GM21381 (cell line): ENCODE data around the gene ZPR1.
A peak's percentile ranks its signal among the peaks of the same experiment; 100 is the strongest.
"Not testable (repeated sequence)": the region's sequence is repeated elsewhere in the genome, so short reads cannot be mapped to it uniquely, and the experiment has no call there.

Experiments used
- ATAC-seq: cut with Tn5 transposase; IDR thresholded peaks from one replicate; pipeline ENCODE4 v1.9.1; 2021; ENCODE audit warnings: mild to moderate bottlenecking, moderate library complexity; ENCODE audit not compliant: unreplicated experiment

The ZPR1 gene

GRCh38 chr11:116762132-116762531, 25.7 kb downstream of the ZPR1 start:
- no peak for ATAC-seq

DNA sequence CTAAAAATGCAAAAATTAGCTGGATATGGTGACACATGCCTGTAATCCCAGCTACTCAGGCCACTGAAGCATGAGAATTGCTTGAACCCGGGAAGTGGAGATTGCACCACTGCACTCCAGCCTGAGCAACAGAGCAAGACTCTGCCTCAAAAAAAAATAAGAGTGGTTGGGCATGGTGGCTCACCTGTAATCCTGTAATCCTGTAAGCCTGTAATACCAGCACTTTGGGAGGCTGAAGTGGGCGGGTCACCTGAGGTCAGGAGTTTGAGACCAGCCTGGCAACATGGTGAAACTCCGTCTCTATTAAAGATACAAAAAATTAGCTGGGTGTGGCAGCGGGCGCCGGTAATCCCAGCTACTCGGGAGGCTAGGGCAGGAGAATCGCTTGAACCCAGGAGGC, 31.8 kb downstream of the ZPR1 start:
- not testable (repeated sequence) for ATAC-seq

DNA sequence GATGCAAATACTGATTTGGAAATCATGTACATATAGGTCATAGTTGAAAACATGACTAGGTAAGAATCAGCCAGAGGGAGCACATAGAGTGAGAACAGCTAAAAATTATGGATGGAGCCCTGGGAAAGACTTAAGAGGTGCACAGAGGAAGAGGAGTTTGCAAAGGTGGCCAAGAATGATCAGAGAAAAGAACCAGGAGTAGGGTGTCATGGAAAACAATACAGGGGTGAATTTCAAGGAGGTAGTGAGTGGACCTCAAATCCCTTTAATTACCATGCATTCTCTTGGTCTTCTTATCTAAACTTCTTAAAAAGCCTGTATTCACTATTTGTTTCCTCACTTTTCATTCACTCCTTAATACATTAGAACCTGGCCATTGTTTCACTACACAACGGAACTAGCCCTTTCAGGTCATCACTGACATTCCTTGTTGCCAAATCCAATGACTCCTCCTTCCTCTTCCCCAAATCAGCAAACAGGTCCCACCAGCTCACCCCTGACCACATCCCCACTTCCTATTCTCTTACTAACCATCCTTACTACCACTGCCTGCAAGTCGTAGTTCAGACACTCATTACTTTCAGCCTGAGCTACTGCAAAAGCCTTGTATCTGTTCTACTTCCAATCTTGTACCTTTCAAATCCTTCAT, 37.6 kb downstream of the ZPR1 start:
- ATAC-seq = no peak

DNA sequence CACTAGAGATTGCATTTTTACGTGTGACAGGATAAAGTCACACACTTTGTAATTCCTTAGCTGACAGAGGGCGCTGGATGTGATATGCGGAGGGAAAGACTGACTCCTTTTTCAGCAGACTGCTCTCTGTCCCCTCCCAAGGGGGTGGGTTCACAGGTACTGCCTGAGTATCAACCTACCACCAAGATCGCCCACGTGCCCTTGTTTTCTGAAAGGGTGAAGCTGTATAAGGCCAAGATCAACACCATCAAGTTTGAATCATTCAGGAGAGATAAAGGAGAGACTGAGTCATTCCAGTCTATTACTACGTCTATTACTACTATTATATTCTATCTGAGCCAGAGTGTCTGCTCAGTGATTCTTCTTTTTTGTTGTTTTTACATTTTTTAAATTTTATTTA, 45.7 kb downstream of the ZPR1 start:
- no peak for ATAC-seq

- ATAC-seq = no peak
Measured at GRCh38 chr11:116740741-116741140, 47.1 kb downstream of the ZPR1 start.

- ATAC-seq = no peak
Measured at GRCh38 chr11:116738975-116739374, 48.8 kb downstream of the ZPR1 start.

- no peak for ATAC-seq
Measured at GRCh38 chr11:116736763-116737162, 51.1 kb downstream of the ZPR1 start.

DNA sequence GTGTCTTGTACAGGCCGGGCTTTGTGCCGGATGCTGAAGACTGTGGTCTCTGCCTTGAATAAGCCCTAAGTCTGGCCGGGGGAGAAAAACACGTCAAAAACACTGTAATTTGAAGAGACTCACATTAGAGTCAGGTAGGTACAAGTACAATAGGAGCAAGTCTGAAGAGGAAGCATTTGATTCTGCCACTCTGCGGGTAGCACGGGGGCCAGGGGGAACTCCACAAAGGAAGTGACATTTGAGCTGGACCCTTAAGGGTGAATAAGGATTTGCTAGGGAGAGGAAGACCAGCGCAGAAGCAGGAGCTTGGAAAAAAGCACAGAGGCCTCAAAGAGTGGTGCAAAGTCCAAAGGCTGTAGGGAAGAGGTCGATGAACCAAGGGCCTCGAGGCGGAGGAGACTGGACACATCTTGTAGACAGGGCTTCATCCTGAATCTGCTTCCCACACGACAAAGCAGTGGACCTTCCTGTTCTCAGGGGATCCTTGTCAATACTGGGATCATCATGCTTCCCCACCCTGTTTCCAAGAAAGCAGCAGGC, 53.8 kb downstream of the ZPR1 start:
- no peak for ATAC-seq

- ATAC-seq = peak; percentile 34
Measured at GRCh38 chr11:116733043-116733755, 54.6 kb downstream of the ZPR1 start.

- peak; percentile 85 for ATAC-seq
Measured at GRCh38 chr11:116732271-116733042, 55.4 kb downstream of the ZPR1 start.

GRCh38 chr11:116731821-116732220, 56.0 kb downstream of the ZPR1 start:
- ATAC-seq = no peak

GRCh38 chr11:116731097-116731761, 56.6 kb downstream of the ZPR1 start:
- no peak for ATAC-seq

- ATAC-seq = no peak
Measured at GRCh38 chr11:116730601-116731000, 57.2 kb downstream of the ZPR1 start.

DNA sequence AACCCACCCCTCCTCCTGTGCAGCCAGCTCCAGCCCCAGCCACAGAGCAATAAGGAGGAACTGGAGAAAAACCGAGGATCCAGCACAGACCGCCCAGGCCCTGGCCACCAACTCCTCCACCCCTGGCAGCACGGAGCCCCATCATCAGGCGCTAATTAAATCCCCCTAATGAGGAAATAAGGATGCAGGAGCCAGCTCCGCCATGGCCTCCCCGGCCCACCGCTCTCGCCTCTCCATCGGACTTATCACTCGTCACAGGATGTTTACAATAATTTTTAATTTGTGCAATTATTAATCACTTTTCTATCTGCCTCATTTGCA, 57.6 kb downstream of the ZPR1 start:
- ATAC-seq = no peak

GRCh38 chr11:116729501-116730240, 58.2 kb downstream of the ZPR1 start:
- ATAC-seq = no peak

DNA sequence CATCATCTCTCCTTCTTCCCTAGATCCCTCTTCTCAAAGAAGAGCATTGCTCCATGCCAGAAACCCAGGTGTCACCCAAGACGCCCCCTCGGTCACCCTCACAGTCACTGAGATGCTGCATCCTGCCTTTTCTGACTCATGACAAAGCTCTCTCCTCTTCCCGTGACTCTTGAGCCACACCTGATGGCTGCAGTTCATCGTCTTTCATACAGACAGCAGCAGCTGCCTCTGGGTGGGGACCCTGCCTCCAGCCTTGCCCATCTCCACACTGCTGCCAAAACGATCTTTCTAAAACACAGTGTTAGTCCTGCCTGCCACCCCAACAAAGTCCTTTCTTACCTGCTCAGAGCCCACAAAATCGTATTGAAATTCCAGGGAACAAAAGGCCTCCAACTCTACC, 59.8 kb downstream of the ZPR1 start:
- ATAC-seq = no peak

GRCh38 chr11:116725434-116726221, 62.2 kb downstream of the ZPR1 start:
- no peak for ATAC-seq

DNA sequence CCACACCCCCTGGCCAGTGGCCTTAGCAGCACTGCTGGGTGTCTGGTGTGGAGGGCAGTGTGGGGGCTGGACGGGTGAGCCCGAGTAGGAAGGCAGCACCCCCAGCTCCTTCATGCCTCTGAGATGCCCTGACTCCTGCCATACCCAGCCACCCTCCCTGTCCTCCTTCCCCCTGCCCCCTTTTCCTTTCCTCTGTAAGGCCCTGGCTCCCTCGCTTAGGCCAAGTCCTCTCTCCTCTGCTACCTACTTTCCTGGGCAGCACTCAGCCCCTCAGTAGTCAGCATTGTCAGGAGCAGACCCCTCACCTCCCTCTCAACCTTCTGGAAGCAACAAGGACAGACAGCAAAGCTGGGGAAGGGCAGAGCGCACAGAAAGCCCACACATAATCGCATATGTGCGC, 63.0 kb downstream of the ZPR1 start:
- no peak for ATAC-seq
